ENCODE data around the gene CEP43.

CEP43 gene

GRCh38 chr6:166957805-166958076, 41.5 kb upstream of the CEP43 start:
- DNase-seq (ENCODE audit: low read depth in 1 of 2, low spot score in 1 of 2) = no peak
- Histone ChIP-seq H3K27me3 (ENCODE audit: insufficient read depth, poor library complexity, severe bottlenecking) (no peaks in the 10 kb centered on the region), H3K4me3 (replicated peaks; ENCODE audit: insufficient read depth, low read length) (peak overlapping the region; percentile 72; the same call in 1 of the 2 replicates), H3K27ac (replicated peaks) (peak overlapping the region; percentile 93)
- TF ChIP-seq CTCF (IDR thresholded peaks at IDR 0.05; ENCODE audit: insufficient read depth, low read length) (no peak), GABPA (IDR thresholded peaks at IDR 0.05; ENCODE audit: low read depth) (no peak), REST (IDR thresholded peaks at IDR 0.05; ENCODE audit: insufficient replicate concordance, low read depth) (no peak), POLR2AphosphoS5 (IDR thresholded peaks at IDR 0.05; ENCODE audit: low read depth) (no peak), SPI1 (IDR thresholded peaks at IDR 0.05; ENCODE audit: borderline replicate concordance, low read depth) (no peak)

- Histone ChIP-seq H3K27ac (replicated peaks) (peak overlapping the region; percentile 93), H3K4me3 (replicated peaks; ENCODE audit: insufficient read depth, low read length) (0 out of 2 replicates have a peak overlapping the region, but pooled peaks have one; percentile 9)
Measured at GRCh38 chr6:166958926-166959861, 40.0 kb upstream of the CEP43 start.

More at GRCh38 chr6:166958926-166959861, 40.0 kb upstream of the CEP43 start:
- peak in 1 of 2 experiments; percentile 77 for DNase-seq (ENCODE audit: low read depth in 1 of 2, low spot score in 1 of 2)
- no peaks in the 10 kb centered on the region for H3K27me3 ChIP-seq (ENCODE audit: insufficient read depth, poor library complexity, severe bottlenecking)
- TF ChIP-seq POLR2AphosphoS5 (IDR thresholded peaks at IDR 0.05; ENCODE audit: low read depth) (no peak), CTCF (IDR thresholded peaks at IDR 0.05; ENCODE audit: insufficient read depth, low read length) (no peak), SPI1 (IDR thresholded peaks at IDR 0.05; ENCODE audit: borderline replicate concordance, low read depth) (peak; percentile 94), REST (IDR thresholded peaks at IDR 0.05; ENCODE audit: insufficient replicate concordance, low read depth) (no peak), GABPA (IDR thresholded peaks at IDR 0.05; ENCODE audit: low read depth) (no peak)

All from HL-60 (cell line).